RCC 7860 (cell line): Measurements from ENCODE around the gene LLPH.
"Not testable (repeated sequence)": the region's sequence is repeated elsewhere in the genome, so short reads cannot be mapped to it uniquely, and the experiment has no call there.

Experiments
- DNase-seq: peaks from one replicate; pipeline ENCODE4 v3.0.0-alpha.2; 2015; ENCODE audit warnings: low spot score
- FAIRE-seq: peaks from 2 replicates; lab custom pipeline; 2012; peaks lifted over from hg19 to GRCh38; lab: Jason Lieb, UNC

Gene LLPH

DNA sequence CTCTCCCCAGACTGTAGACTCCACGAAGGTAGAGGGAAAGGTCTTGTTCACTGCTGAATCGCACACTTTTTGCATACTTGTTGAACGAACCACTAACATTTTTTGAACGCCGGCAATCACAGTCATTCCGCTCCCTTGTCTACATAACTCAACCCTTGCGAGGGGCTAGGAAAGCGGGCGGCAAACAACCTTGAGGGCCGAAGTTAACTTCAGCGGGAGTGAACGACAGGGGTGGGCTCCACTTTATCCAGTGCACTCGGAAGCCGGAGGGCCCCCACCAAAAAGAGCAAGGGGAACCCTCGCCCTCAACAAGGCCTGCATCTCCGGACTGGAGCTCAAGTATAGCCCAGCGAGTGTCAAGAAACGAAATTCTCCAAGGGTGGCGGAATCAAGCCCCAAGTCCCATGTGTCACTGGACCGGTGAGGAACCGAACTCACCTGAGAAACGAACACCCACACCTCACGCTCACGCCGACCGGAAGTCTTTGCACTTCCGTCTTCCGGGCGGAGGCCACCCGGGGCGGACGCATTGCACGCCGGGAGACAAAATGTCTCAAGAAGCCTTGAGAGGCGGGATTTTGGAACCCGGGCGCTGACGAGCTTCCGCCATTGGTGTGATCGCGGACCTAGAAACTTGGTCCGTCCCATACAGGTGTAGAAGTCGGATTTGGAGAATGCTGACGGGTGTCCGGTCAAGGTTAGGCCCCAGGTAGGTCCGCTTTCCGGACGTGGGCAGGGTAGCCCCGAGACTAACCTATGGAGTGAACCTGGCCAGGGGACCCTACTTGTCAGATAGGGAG is at the start of gene LLPH:
LLPH (minus strand) TSS at position 484 of the 800 bp plus-strand sequence. CDS start 1,644 bp downstream, outside the sequence.
- DNase-seq: peak; percentile 58
- peak; percentile 43 for FAIRE-seq

DNA sequence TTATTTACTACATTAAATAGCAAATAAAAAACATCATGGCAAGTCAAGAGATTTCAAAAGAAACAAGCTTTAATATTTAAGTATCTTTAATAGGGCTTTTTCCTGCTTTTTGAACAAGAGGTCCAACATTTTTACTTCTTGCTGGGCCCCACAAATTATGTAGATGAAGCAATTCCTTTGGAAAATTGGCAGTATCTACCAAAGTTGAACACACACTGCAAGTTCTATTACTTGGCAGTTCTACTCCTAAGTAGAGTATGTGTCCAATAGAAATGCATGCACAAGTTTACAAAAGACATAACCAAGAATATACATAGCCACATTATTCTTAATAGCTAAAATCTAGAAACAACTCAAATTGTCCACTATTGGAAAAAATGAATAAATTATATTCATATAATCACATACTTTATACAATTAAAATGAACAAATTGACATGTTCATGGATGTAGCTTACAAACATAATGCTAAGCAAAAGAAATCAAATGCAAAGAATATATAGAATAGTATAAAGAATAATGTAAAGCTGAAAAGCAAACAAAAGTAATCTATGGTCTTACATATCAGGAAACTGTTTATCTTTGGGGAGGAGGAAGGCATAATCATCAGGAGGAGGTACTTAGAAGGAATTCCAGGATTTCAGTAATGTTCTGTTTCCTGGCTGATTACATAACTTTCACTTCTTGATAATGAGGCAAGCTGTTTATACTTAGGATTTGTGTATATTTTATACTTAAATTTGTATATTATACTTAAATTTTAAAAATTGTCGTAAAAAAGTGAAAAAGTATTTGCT is 45.8 kb upstream of the LLPH start:
- DNase-seq: no peak
- no peak for FAIRE-seq

DNA sequence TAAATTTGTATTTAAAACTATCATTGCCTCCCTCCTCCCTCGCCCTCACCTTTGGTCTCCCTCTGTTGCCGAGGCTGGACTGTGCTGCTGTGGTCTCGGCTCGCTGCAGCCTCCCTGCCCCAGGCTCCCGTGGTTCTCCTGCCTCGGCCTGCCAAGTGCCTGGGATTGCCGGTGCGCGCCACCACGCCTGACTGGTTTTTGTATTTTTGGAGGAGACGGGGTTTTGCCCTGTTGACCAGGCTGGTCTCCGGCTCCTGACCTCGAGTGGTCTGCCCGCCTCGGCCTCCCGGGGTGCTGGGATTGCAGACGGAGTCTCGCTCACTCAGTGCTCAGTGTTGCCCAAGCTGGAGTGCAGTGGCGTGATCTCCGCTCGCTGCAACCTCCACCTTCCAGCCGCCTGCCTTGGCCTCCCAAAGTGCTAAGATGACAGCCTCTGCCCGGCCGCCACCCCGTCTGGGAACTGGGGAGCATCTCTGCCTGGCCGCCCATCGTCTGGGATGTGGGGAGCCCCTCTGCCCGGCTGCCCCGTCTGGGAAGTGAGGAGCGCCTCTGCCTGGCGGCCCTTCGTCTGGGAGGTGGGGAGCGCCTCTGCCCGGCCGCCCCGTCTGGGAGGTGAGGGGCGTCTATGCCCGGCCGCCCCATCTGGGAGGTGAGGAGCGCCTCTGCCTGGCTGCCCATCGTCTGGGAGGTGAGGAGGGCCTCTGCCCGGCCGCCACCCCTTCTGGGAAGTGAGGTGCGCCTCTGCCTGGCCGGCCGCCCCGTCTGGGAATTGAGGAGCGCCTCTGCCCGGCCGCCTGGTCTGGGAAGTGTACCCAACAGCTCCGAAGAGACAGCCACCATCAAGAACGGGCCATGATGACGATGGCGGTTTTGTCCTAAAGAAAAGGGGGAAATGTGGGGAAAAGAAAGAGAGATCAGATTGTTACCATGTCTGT is 44.1 kb upstream of the LLPH start:
- FAIRE-seq: not testable (repeated sequence)

DNA sequence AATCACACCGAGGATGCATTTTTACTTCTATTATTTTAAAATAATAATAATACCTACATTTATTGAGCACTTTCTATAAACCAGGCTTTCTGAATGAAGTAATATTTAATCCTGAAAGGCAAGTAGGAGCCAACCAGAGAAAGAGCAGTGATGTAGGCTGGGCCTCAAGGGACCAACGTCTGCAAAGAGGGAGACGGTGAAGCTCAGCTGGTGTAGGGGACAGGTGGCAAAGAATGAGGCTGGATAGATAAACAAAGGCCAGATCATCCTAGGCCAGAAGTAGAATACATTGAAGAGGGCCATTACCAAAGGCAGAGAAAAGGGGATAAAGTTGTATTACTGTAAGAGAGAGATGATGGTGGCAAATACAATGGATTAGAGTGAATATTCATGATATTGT is 40.1 kb upstream of the LLPH start:
- FAIRE-seq (no peak), DNase-seq (no peak)

More for the DNA sequence above, 44.1 kb upstream of the LLPH start:
- DNase-seq: not testable (repeated sequence)

DNA sequence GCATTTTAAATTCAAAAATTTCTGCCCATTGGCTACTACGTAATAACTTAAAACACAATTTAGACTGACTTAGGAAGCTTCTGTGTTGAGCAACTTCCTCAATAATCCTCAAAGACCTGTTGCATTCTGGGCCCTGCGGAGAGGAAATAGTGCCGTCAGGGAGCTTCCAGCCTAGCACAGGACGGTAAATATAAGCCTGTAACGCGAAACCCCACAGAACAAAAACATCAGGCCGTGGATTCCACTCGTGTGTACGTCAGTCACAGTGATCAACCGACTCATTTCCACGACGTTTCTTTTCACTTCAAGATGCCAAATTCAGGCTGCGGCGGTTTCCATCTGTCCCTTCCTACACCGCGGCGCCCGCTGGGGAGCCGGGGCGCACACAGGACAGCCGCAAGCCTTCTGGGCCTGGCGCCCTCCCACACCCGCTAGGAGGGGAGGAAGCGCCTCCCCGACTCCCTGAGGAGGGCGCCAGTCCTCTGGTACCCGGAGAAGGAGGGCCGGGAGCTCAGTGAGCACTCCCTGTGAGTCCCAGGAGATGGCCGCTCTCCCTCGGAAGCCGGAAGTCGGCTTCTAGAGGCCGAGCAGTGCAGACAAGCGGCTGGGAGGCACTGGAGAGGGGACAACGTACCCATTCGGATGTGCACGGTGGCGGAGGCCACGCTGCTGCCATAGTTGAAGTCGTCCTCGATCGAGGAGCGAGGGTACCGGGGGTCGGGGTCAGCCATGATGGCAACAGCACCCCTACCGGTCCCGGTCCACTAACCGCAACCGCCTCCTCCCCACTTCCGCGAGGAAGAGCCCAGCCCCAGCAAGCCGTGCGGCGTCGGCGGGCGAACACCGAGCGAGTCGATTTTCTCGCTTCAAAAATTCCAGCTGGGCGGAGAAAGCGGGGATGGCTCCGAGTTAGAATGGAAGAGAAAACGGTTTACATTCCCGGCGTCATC is 38.9 kb upstream of the LLPH start, which contains the start of gene TMBIM4:
TMBIM4 (minus strand) TSS at position 776 of the 950 bp plus-strand sequence; CDS start at position 731, 45 bp downstream.
- FAIRE-seq (peak; percentile 30), DNase-seq (peak; percentile 77)

DNA sequence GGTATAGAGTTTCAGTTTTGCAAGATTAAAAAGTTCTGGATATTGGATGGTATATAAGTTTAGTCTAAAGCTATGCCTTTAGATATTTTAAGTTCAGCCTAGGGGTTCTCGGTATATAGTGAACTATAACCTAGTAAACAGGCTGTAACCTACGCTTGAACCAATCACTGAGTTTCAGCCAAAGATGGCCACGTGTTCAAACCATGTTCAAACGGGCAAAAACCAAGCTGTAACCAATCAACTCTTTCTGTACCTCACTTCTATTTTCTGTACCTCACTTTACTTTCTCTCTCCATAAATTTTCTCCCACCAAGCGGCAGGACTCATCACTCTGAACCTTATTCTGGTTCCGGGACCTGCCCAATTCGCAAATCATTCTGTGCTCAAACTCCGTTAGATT is 37.9 kb upstream of the LLPH start:
- no peak for FAIRE-seq

DNA sequence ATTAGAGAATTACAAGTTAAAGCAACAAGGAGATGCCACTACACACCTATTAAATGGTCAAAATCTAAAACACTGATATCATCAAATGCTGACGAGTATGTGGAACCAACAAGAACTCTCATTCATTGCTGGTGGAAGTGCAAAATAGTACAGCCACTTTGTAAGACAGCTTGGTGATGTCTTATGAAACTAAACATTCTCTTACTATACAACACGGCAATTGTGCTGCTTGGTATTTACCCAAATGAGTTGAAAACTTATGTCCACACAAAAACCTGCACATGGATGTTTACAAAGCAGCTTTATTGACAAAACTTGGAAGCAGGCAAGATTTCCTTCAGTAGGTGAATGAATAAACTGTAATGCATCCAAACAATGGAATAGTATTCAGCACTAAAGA is 36.0 kb upstream of the LLPH start:
- DNase-seq: no peak
- no peak for FAIRE-seq

More for the DNA sequence above, 37.9 kb upstream of the LLPH start:
- no peak for DNase-seq

DNA sequence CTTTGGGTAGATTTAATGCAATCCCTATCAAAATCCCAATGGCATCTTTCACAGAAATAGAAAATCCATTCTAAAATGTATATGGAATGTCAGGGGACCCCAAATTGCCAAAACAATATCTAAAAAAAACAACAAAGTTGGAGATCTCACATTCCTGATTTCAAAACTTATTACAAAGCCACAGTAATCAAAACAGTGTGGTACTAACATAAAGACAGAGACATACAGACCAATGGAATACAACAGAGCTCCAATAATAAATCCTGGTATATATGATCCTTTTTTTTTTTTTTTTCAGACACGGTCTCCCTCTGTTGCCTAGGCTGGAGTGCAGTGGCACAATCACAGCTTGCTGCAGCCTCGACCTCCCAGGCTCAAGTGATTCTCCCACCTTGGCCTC is 34.6 kb upstream of the LLPH start:
- DNase-seq (no peak), FAIRE-seq (no peak)

DNA sequence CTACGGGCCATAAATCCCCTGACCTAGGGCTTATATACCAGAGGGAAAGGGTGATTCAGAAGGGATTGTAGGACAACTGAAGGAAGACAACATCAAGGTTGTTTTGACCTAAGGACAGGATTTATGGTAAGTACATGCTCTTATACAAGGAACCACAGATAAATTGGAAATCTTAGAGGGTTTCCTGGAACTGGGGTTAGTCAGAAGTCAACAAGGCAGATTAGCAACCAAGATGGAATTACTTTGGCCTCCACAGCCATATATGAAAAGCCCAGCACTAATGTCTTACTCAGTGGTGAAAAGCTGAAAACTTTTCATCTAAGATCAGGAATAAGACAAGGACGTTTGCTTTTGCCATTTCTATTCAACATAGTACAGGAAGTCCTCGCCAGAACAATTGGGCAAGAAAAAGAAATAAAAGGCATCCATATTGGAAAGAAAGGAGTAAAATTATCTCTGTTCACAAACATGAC is 33.8 kb upstream of the LLPH start:
- FAIRE-seq (no peak), DNase-seq (no peak)

DNA sequence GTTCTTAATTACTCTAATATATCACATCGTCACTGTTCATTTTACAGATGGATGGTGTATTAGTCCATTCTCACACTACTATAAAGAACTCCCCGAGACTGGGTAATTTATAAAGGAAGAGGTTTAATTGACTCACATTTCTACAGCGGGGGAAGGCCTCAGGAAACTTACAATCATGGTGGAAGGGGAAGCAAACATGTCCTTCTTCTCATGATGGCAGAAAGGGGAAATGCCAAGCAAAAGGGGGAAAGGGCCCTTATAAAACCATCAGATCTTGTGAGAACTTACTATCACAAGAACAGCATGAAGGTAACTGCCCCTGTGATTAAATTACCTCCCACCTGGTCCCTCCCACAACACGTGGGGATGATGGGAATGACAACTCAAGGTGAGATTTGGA is 32.7 kb upstream of the LLPH start:
- FAIRE-seq: no peak

DNA sequence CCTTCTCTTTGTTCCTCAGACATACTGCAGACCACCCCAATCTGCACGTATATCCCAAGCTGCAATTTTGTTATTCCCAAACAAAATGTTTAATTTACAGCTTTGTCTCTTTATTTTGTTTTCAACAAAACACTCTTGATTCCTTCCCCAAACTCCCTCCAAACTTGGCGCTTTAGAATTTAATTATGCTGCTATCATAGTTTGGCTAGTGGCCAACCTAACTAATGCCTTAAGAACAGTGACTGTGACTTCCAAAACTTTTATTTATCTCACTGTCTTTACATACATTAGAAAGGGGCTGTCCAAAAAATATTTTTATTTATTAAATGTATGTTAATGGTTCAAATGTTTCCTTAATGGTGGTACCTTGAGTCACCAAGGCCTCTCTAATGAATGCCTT is 32.2 kb upstream of the LLPH start:
- no peak for FAIRE-seq
- DNase-seq: no peak

More for the DNA sequence above, 32.7 kb upstream of the LLPH start:
- DNase-seq: no peak

DNA sequence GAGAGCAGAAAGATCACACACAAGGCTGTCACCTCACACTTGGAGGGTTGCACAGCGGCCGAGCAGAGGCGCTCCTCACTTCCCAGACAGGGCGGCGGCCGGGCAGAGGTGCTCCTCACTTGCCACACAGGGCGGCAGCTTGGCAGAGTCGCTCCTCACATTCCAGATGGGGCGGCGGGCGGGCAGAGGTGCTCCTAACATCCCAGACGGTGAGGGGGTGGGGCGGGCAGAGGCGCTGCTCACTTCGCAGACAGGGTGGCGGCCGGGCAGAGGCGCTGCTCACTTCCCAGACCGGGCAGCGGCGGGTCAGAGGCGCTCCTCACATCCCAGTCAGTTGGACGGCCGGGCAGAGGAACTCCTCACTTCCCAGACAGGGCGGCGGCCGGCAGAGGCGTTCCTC is 30.2 kb upstream of the LLPH start:
- DNase-seq: no peak
- FAIRE-seq: no peak

DNA sequence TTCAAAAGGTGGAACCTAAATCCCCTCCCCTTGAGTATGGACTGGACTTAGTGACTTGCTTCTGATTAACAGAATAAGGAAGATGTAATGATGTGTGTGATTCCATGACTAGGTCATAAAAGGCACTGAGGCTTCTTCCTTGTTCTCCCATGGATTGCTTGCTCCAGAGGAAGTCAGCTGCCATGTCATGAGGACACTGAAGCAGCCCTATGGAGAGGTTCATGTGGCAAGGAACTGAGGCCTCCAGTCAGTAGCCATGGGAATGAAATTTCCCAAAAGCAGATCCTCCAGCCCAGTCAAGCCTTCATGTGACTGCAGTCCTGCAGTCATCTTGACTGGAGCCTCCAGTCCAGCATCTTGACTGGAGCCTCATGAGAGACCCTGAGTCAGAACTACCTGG is 28.6 kb upstream of the LLPH start:
- DNase-seq (no peak), FAIRE-seq (no peak)

DNA sequence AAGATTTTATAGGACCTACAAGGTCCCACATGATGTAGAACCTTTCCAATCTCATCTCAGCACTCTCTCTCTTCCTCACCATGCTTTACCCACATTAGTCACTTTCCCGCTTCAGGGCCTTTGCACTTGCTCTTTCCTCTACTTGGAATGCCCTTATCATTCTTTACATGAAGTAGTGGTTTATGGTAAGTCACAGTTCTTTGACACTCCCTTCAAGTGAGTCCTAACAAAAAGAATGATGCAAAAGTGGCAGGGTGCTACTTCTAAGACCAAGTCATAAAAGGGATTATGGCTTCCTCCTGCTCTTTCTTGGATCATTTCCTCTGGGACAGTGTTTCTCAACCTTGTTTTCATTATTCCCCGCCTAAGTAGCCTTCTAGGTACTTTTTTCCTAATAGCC is 26.1 kb upstream of the LLPH start:
- no peak for FAIRE-seq

DNA sequence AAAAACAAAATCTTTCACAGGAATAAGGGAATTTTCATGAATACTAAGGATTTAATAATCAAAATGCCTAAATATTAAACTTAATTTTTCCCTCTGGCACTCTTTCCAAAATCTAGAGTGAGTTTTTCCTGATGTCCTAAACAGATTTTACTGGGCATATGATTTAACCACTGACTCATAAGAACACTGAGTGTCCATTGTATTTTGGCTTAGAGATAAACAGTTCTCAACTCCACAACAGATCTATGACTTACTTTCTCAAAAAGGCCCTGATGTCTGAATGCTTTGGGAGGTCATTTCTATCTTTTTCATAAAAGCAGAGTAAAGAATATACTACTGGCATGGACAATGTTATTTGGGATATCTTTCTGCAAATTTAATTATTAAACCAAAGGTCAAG is 24.2 kb upstream of the LLPH start:
- FAIRE-seq: no peak

More for the DNA sequence above, 26.1 kb upstream of the LLPH start:
- no peak for DNase-seq

DNA sequence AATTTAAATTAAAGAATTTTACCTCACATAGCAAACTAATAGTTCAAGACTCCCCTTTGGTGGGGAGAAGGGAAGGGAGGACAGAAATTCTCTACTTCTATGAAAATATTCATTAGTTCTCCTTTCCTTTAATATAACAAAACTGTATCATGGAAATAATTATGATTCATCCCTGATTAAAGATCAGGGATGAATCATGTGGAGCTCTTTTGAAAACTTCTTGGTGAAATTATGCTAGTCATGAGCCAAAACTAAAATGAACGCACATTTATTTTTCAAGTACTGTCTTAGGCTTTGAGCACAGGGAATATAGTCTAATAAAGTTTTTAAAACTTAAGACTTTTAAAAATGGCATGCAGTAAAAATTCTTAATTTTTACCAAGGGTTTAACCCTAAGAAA is 22.2 kb upstream of the LLPH start:
- DNase-seq (no peak), FAIRE-seq (no peak)

More for the DNA sequence above, 24.2 kb upstream of the LLPH start:
- DNase-seq: no peak

DNA sequence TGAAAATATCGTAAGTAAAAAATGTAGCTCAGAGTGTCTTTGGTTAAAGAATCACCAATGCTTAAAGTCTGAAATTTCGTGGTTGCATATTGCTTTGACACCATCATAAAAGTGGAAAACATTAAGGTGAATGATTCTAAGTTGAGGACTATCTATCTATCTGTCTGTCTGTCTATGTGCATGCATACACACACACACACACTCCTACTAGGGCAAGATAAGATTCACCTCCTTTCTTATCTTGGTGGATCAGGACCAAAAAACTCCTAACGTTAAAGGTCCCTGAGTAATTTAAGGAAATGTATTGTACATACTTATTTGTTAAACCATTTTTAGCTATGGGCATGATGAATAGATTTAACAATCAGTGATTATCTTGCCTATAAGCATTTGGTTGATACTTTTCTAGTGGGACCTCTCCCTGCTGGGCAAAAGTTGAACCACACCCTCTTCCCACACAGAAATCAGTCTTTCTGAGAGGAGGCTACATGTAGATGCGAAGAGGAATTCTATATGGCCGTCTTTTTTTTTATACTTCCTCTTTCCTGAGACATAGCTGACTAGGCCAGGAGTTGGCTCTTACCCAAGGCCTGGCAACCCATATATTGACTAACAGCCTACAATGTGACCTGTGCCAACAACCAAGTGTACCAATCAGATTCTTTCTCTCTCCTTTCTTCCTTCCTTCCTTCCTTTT is 19.3 kb upstream of the LLPH start:
- DNase-seq: no peak
- no peak for FAIRE-seq

DNA sequence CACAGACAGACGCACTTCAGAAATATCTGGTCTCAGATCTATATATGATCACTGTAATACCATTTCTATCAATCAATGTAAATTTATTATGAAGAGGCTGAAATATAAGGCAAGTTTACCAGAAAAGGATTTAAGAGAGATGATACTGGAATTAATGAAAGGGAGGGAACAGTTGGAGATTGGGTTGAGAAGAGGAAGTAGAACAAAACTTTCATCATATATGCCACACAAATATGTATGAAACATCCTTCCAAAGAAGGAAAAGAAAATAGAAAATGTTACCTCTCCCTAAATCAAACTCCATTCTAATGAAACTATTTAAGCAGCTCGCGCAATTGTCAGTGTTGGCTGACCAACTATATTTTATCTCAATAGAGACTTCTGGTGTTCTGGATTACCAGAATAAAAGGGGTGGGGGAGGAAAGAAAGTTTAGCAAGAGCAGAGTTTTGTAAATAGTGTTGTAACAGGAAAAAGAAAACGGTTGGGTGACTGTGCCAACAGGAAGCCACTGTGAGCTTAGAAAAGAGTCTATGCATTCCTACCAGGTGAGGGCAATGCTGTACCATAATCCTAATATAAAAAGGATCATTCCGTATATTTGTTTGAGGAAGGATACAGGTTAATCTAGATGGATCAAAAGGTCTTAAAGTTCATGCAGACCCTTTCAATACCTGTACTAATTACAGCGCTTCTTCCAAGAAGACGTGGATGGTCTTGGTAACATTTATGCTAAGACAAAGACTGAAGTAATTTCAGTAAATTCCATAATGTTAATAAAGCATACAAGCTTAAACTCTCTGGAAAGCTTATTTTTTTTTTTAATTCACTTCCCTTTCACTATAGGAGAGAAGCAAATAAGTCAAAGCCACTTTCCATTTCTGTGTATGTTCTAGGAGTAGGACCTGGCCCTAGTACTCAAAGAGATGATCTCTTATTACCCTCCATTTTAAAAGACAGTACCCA is 14.5 kb upstream of the LLPH start:
- FAIRE-seq (no peak), DNase-seq (peak; percentile 59)
